A673 (cell line): ENCODE measurements around the gene PIP4K2A. TPM values are rescaled to one million over a fixed set of nuclear protein-coding genes. Genes with fewer than 3 reads are reported as not detected.

ENCODE experiments used
- BruUV-seq: library from RNA; stranded (reverse); fragments of 400-500 nt; replicated peaks from 2 replicates; lab custom pipeline; 2021; lab: Mats Ljungman, UMichigan
- CTCF ChIA-PET: fragments of 300-600 bp; sonication (Branson Sonifier 250); formaldehyde crosslinking; loops from one replicate; lab custom pipeline; 2022; ENCODE audit warnings: antibody characterized with exemption; lab: Charles Lee
- POLR2A ChIA-PET: fragments of 300-600 bp; sonication (Branson Sonifier 250); formaldehyde crosslinking; loops from one replicate; lab custom pipeline; 2022; ENCODE audit warnings: antibody characterized with exemption; ENCODE audit not compliant: low non-redundant PET; lab: Charles Lee
- DNase-seq: peaks from one replicate; pipeline ENCODE4 v3.0.0-alpha.2; 2015; ENCODE audit warnings: low spot score
- H3K27ac ChIP-seq: fragments of 200-600 bp; sonication (generic); 2 replicates; pipeline ENCODE4 v1.5.1; 2016; ENCODE audit warnings: mixed run types, low read depth, mild to moderate bottlenecking, mixed read lengths, antibody characterized with exemption, low read length; ENCODE audit not compliant: poor library complexity, severe bottlenecking
- H3K27me3 ChIP-seq: fragments of 200-600 bp; sonication (generic); replicated peaks from 2 replicates; pipeline ENCODE4 v1.6.1; 2017; ENCODE audit warnings: mixed run types, low read depth, mild to moderate bottlenecking, mixed read lengths, antibody characterized with exemption, low read length; ENCODE audit not compliant: insufficient read depth, poor library complexity
- H3K36me3 ChIP-seq: fragments of 200-600 bp; sonication (generic); 2 replicates; pipeline ENCODE4 v1.6.1; 2016; ENCODE audit warnings: mixed run types, mild to moderate bottlenecking, mixed read lengths, antibody characterized with exemption, low read length; ENCODE audit not compliant: insufficient read depth, poor library complexity, severe bottlenecking
- H3K4me1 ChIP-seq: fragments of 200-600 bp; sonication (generic); 2 replicates; pipeline ENCODE4 v1.6.1; 2017; ENCODE audit warnings: mixed run types, mild to moderate bottlenecking, mixed read lengths, antibody characterized with exemption, low read length; ENCODE audit not compliant: insufficient read depth, poor library complexity, severe bottlenecking
- H3K4me3 ChIP-seq: fragments of 200-600 bp; sonication (generic); 2 replicates; pipeline ENCODE4 v1.5.1; 2016; ENCODE audit warnings: low read depth, mixed run types, mild to moderate bottlenecking, mixed read lengths, low read length; ENCODE audit not compliant: poor library complexity, severe bottlenecking
- H3K9me3 ChIP-seq: fragments of 200-600 bp; sonication (generic); 2 replicates; pipeline ENCODE4 v1.6.1; 2016; ENCODE audit warnings: mixed run types, low read depth, mild to moderate bottlenecking, mixed read lengths, antibody characterized with exemption, low read length; ENCODE audit not compliant: poor library complexity, severe bottlenecking
- EZH2 ChIP-seq: fragments of 200-600 bp; sonication (generic); IDR thresholded peaks from 2 replicates; pipeline ENCODE4 v1.6.1; 2017; ENCODE audit warnings: borderline replicate concordance, low read depth, mild to moderate bottlenecking, mixed read lengths, antibody characterized with exemption, low read length; ENCODE audit not compliant: poor library complexity, severe bottlenecking
- intact Hi-C: fragments of 100-400 bp; cut with micrococcal nuclease; formaldehyde crosslinking; loops from one replicate; pipeline ENCODE4 v1.10.0; 2022; ENCODE audit not compliant: unreplicated experiment
- total RNA-seq: library from RNA; stranded (reverse); gene quantifications from 2 replicates; pipeline ENCODE4 v1.2.3, GENCODE V29; 2021
- TF ChIP-seq, protein P1 (sequence below): fragments of 300-800, 200-600 bp; sonication (generic); conservative IDR thresholded peaks from 2 replicates; pipeline ENCODE4 v1.5.1; 2017; ENCODE audit warnings: low read depth, mild to moderate bottlenecking, antibody characterized with exemption, low read length, moderate library complexity, mixed read lengths

Gene PIP4K2A
- total RNA-seq, 1 experiment from 2014 or later = 19.8 TPM

- CTCF ChIA-PET = no interaction called here
- peaks cover 12% of the 10 kb centered on the region for H3K27me3 ChIP-seq
- no peaks in the 10 kb centered on the region for H3K9me3 ChIP-seq
- no peak for DNase-seq
- no TSS peak for BruUV-seq
- no peak overlapping the region for H3K4me3 ChIP-seq
- TF ChIP-seq, protein P1, sequence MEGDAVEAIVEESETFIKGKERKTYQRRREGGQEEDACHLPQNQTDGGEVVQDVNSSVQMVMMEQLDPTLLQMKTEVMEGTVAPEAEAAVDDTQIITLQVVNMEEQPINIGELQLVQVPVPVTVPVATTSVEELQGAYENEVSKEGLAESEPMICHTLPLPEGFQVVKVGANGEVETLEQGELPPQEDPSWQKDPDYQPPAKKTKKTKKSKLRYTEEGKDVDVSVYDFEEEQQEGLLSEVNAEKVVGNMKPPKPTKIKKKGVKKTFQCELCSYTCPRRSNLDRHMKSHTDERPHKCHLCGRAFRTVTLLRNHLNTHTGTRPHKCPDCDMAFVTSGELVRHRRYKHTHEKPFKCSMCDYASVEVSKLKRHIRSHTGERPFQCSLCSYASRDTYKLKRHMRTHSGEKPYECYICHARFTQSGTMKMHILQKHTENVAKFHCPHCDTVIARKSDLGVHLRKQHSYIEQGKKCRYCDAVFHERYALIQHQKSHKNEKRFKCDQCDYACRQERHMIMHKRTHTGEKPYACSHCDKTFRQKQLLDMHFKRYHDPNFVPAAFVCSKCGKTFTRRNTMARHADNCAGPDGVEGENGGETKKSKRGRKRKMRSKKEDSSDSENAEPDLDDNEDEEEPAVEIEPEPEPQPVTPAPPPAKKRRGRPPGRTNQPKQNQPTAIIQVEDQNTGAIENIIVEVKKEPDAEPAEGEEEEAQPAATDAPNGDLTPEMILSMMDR = no peak
- TF ChIP-seq EZH2 = no peak
- intact Hi-C loops = no loop called here
- H3K27ac ChIP-seq = no peak overlapping the region
- no peaks in the 10 kb centered on the region for H3K4me1 ChIP-seq
- no peaks in the 10 kb centered on the region for H3K36me3 ChIP-seq
- POLR2A ChIA-PET = no interaction called here
Measured at GRCh38 chr10:22724773-22725172, 10.4 kb upstream of the PIP4K2A start.

DNA sequence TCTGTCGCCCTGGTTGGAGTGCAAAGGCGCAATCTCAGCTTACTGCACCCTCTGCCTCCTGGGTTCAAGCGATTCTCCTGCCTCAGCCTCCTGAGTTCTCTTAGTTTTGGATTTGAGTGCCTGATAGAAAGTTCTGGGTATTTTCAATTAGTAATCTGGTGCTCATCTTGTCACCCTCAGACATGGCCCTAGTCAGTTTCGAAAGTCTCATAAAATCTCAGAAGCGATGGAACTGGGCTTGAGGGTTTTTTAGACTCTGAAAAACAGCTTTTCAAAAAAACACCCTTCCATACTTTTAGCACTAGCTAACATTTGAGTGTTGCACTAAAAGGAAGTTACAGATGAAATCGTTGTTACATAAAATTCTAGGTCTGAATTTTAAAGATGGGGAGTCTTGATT is 9.4 kb upstream of the PIP4K2A start:
- no peaks in the 10 kb centered on the region for H3K36me3 ChIP-seq
- peaks cover 12% of the 10 kb centered on the region for H3K27me3 ChIP-seq
- no peaks in the 10 kb centered on the region for H3K9me3 ChIP-seq
- no peak overlapping the region for H3K4me3 ChIP-seq
- intact Hi-C loops = no loop called here
- H3K4me1 ChIP-seq = no peaks in the 10 kb centered on the region
- ChIA-PET CTCF (no interaction called here), POLR2A (no interaction called here)
- no peak for DNase-seq
- TF ChIP-seq EZH2 = no peak
- TF ChIP-seq, protein P1 = no peak
- H3K27ac ChIP-seq = no peak overlapping the region
- no TSS peak for BruUV-seq

DNA sequence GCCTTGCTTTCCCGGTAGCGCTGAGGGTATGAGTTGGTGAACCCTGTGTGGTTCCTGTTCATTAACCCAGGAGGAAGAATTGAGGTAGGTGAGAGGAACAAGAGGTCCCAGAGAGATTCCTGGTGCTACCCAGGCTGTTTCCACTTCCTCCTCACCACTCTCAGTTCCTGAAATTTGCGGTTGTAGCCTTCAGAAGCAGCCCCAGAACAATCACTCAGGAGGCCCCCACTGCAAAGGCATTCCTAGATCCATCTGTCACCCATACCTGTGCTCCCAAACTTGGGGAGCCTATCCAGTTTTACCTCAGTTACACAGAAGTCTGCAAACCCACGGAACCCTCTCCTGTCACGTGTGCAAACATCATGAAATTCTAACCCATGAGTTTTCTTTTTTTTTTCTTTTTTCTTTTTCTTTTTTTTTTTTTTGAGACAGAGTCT is 9.0 kb upstream of the PIP4K2A start:
- Histone ChIP-seq H3K9me3 (no peaks in the 10 kb centered on the region), H3K4me1 (no peaks in the 10 kb centered on the region), H3K36me3 (no peaks in the 10 kb centered on the region), H3K4me3 (no peak overlapping the region), H3K27ac (no peak overlapping the region), H3K27me3 (peaks cover 12% of the 10 kb centered on the region)
- TF ChIP-seq EZH2 = no peak
- TF ChIP-seq, protein P1 = no peak
- CTCF ChIA-PET = no interaction called here
- DNase-seq = no peak
- no TSS peak for BruUV-seq
- POLR2A ChIA-PET = interaction anchor here (0.6 kb wide), 1 partner anchor 186 kb away, joined by 5 read pairs; no protein-coding TSS in a partner anchor
- intact Hi-C loops = no loop called here
